ENCODE measurements around the gene NEDD4L. TPM values are rescaled to one million over a fixed set of nuclear protein-coding genes. Genes with fewer than 3 reads are reported as not detected.
A peak's percentile ranks its signal among the peaks of the same experiment; 100 is the strongest.

NEDD4L gene
- total and polyA plus RNA-seq, 10 of the 15 experiments (the other 5 are each of a cell fraction or from before 2014, with no cell fraction given) = 7.4 to 24.0 (median 17.7) TPM

DNA sequence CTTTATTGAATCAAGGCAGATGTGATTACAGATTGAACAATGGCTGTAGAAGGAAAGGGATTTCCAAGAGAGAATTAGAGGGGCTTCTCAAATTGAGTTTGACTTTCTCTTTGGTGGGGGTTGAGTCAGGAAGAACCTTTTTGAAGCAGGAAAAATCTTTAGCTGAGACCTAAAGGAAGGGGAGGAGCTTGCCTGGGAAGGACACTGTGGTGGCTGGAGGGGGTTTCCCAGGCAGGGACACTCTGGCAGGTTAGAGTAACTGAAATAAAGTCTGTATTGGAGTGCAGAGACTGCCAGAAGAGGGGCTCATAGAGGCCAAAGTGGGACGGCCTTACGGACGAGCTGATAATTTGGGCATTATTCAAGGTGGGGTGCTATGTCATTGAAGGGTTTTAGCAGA is 69.3 kb downstream of the NEDD4L start (continued):
- TF ChIP-seq, protein P1, sequence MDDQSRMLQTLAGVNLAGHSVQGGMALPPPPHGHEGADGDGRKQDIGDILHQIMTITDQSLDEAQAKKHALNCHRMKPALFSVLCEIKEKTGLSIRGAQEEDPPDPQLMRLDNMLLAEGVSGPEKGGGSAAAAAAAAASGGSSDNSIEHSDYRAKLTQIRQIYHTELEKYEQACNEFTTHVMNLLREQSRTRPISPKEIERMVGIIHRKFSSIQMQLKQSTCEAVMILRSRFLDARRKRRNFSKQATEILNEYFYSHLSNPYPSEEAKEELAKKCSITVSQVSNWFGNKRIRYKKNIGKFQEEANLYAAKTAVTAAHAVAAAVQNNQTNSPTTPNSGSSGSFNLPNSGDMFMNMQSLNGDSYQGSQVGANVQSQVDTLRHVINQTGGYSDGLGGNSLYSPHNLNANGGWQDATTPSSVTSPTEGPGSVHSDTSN (IDR thresholded peaks at IDR 0.05; ENCODE audit: insufficient replicate concordance, low read depth, low read length) = no peak
- TF ChIP-seq RELA (IDR thresholded peaks at IDR 0.05; ENCODE audit: borderline replicate concordance, partially characterized antibody) = no peak
- TF ChIP-seq FOXK2 (IDR thresholded peaks at IDR 0.05) = no peak
- no peak for TF ChIP-seq TCF7 (IDR thresholded peaks at IDR 0.05; ENCODE audit: borderline replicate concordance)
- TF ChIP-seq HDAC2 (IDR thresholded peaks at IDR 0.05) = no peak
- no peak for TF ChIP-seq RAD51 (IDR thresholded peaks at IDR 0.05)
- no peak for TF ChIP-seq PAX8 (IDR thresholded peaks at IDR 0.05)
- TF ChIP-seq IKZF1 (conservative IDR thresholded peaks at IDR 0.05) = peak; percentile 40; the same call in 1 of the 2 replicates
- TF ChIP-seq, protein P2, sequence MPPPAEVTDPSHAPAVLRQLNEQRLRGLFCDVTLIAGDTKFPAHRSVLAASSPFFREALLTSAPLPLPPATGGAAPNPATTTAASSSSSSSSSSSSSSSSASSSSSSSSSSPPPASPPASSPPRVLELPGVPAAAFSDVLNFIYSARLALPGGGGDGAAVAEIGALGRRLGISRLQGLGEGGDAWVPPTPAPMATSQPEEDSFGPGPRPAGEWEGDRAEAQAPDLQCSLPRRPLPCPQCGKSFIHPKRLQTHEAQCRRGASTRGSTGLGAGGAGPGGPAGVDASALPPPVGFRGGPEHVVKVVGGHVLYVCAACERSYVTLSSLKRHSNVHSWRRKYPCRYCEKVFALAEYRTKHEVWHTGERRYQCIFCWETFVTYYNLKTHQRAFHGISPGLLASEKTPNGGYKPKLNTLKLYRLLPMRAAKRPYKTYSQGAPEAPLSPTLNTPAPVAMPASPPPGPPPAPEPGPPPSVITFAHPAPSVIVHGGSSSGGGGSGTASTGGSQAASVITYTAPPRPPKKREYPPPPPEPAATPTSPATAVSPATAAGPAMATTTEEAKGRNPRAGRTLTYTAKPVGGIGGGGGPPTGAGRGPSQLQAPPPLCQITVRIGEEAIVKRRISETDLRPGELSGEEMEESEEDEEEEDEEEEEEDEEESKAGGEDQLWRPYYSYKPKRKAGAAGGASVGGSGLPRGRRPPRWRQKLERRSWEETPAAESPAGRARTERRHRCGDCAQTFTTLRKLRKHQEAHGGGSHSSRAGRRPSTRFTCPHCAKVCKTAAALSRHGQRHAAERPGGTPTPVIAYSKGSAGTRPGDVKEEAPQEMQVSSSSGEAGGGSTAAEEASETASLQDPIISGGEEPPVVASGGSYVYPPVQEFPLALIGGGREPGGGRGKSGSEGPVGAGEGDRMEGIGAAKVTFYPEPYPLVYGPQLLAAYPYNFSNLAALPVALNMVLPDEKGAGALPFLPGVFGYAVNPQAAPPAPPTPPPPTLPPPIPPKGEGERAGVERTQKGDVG (CRISPR knock-in tag; IDR thresholded peaks at IDR 0.05) = no peak
- TF ChIP-seq HDGF (IDR thresholded peaks at IDR 0.05) = 0 out of 2 replicates have a peak, but pooled peaks have one; percentile 34
- no peak for TF ChIP-seq ESRRA (IDR thresholded peaks at IDR 0.05; ENCODE audit: low read length)
- TF ChIP-seq, protein P3, sequence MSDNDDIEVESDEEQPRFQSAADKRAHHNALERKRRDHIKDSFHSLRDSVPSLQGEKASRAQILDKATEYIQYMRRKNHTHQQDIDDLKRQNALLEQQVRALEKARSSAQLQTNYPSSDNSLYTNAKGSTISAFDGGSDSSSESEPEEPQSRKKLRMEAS (IDR thresholded peaks at IDR 0.05; ENCODE audit: low read depth, low read length) = no peak
- TF ChIP-seq NFXL1 (IDR thresholded peaks at IDR 0.05; ENCODE audit: borderline replicate concordance) = no peak
- TF ChIP-seq, protein P4, sequence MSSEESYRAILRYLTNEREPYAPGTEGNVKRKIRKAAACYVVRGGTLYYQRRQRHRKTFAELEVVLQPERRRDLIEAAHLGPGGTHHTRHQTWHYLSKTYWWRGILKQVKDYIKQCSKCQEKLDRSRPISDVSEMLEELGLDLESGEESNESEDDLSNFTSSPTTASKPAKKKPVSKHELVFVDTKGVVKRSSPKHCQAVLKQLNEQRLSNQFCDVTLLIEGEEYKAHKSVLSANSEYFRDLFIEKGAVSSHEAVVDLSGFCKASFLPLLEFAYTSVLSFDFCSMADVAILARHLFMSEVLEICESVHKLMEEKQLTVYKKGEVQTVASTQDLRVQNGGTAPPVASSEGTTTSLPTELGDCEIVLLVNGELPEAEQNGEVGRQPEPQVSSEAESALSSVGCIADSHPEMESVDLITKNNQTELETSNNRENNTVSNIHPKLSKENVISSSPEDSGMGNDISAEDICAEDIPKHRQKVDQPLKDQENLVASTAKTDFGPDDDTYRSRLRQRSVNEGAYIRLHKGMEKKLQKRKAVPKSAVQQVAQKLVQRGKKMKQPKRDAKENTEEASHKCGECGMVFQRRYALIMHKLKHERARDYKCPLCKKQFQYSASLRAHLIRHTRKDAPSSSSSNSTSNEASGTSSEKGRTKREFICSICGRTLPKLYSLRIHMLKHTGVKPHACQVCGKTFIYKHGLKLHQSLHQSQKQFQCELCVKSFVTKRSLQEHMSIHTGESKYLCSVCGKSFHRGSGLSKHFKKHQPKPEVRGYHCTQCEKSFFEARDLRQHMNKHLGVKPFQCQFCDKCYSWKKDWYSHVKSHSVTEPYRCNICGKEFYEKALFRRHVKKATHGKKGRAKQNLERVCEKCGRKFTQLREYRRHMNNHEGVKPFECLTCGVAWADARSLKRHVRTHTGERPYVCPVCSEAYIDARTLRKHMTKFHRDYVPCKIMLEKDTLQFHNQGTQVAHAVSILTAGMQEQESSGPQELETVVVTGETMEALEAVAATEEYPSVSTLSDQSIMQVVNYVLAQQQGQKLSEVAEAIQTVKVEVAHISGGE (CRISPR knock-in tag; IDR thresholded peaks at IDR 0.05) = no peak
- no peak for TF ChIP-seq YY1 (IDR thresholded peaks at IDR 0.05; ENCODE audit: low read depth, low read length)
